ENCODE measurements around the gene DHX16.

Gene DHX16

GRCh38 chr6:30691208-30691847, 18.5 kb upstream of the DHX16 start:
- DNase-seq, result no peak

DNA sequence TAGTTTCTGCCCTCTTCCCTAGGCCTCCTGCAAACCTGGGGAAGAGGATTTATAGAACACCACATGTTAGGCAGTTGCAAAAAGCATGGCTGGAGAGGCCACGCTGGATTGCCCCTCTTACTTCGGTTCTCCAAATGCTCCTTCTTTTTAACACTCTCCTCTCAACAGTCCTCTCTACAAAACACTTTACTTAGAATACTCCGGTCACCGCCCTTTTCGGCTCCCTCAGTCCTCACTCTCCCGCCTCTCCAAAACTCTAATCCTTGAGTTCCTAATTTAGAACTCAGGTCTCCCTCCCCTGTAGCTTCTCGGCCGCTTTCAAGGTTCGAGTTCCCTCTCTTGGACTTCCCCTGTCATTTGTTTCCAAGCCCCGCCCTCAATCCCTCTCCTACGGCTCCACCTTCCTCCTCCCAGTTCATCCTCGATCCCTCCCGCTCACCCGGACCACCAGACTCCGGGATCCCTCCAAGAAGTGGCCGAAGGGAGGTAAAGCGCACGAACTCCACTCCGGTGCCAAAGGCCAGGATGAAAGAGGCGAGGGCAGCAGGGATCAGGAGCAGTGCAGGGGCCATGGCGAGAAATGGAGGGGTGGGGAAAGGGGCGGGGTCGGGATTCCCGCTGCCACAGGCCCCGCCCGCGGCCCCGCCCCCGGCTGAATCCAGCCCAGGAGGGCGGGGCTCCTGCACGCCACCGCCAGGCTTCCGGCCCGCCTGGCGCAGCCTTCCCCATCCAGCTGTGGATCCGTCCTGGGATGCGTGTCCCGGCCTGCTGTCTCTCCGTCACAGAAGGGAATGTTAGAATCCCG, 17.8 kb upstream of the DHX16 start, which contains the start of gene NRM:
NRM (minus strand) TSS at position 582 of the 805 bp plus-strand sequence; CDS start at position 572, 10 bp downstream.
- peak; percentile 86 for DNase-seq

DNA sequence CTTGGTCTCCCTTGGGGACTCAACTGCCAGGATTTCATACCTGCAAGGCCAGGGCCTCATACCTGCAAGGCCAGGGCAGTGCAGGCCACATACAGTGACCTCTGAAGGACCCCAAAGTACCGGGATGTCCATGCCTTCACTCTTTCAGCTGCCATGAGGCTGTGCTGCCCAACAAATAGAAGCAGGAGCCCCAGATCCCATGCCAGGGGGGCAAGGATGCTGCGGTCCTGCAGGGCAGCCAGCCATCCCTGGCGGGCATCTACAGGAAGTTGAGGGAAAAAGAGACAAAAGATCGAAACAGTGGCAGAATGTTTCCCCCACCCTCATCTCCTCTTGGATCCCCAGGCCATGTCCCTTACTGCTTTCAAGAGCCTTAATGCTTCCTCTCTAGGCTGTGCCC, 17.2 kb upstream of the DHX16 start:
- DNase-seq, result no peak

DNA sequence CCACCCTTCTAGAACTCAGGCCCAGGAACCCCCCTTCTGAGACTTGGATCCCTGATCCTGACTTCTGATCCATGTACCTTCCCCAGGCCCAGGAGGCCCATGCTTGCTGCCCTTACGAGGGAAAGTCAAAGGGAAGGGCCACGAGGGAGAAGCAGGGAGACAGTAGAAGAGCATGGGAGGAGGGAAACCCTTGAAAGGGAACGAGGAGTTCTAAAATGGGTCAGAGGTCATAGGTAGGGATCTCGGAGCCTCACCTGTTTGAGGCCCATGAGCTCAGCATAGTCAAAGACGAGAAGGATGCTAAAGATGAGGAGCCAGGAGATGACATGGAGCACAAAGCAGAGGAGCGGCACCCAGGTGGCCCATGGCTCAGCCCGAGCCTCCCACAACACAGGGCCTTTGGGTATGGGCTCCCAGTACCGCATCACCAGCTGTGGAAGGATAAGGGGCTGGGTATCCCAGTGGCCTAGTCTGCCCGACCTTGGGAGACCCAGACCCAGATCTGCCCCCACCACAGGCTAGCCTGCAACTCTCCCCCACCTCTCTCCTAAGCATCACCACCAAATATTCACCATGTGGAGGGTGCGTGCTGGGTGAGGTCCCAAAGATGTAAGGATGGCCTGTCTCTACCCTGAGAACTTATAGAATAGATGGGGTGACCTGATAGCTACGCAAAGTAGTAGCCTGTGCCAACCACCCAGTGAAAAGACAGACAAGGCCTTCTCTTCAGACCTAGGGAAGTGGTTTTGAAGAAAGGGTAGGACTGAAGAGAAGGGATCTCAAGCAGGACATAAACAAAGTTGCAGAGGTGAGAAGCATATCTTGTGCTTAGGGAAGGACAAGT, 16.4 kb upstream of the DHX16 start:
- no peak for DNase-seq

DNA sequence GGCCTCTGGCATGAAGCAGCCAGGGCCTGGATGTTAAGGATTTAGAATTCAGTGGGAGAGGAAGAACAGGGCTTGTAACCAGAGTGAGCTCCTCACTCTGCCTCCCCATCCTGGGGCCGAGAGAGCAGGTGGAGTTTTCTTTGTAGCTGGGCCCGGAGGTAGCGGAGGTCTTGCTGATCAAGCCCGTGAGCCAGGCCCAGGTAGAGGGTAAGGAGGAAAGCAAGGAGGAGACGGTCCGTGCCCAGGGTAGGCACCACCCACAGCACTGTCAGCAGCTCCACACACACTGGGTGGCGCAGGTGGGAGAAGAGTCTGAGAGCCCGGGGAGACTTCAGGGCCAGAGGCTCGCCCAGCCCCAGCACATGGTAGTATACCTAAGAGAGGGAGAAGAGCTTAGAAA, 15.8 kb upstream of the DHX16 start:
- DNase-seq, result peak; percentile 15

DNA sequence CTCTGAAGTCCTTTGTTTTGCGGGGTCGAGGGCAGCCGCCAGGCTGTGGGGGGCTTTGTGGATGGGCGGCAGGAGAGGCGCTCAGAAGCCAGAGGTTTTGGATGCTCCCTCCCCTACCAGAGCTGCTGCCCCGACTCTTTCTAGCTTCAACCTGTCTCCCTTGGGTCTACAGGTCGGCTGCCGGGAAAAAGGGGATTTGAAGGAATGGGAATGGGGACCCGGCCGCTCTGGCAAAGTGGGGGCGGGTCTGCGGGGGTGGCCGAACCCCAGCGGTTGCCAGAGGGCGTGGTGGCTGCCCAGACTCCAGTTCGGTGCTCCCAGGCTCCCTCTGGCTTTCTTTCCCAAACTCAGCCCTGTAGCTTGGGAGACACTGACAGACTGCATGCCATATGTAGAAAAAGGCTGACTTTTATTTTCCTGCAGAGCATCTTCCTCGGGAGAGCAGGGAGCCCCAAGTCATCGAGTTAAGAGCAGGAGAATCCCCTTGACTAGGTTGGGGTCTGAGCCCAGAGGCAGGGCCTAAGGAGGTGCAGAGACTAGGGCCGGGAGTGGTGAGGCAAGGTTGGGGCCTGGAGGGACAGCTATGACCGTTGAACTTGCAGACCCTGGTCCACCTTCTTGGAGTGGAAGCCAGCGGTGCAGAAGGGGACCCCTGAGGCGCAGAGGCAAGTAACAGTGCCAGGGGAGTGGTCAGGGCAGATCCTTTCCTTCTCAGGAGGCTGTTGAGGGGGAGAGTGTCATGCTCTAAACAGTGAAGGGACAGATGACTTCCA, 15.0 kb upstream of the DHX16 start:
- DNase-seq, result no peak

DNA sequence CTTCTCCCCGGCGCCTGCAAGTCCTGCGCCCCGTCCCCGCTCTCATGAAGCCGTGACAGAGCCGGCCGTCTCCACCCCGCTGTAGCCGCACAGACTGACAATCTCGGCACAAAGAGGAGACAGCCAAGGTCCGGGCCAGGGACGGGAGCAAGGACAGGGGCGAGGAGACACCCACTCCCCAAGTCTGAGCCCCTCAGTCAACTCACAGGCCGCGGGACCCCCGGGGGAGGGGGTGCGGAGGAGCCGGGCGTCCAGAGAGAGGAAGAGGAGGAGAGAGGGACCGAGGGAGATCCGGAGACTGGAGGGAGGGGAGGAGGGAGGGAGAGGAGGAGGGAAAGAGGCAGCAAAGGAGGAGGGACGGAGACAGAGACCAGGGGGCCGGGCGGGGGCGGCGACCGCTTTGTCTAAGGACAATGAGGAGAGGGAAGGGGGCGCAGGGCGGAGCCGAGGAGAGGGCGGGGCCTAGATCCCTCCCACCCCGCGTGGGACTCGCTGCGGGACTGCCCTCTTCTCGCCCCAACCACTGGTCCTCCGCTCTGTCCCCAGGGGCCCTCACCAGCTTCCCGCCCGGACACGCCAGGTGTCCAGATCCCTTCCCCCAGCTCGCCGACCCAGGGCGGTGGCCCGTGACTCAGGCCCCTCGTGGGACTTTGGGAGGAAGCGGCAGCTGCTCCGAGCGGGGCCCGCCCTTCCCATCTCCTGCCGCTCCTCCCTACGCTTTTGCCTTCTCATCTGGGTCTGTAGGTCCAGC, 14.3 kb upstream of the DHX16 start:
- peak; percentile 89 for DNase-seq

- peak; percentile 84 for DNase-seq
Measured at GRCh38 chr6:30686009-30686907, 13.5 kb upstream of the DHX16 start, which contains the start of gene PPP1R18. Gene PPP1R18, minus strand, starts transcription at chr6:30686645. Its CDS starts 627 bp downstream, at chr6:30686018.

DNA sequence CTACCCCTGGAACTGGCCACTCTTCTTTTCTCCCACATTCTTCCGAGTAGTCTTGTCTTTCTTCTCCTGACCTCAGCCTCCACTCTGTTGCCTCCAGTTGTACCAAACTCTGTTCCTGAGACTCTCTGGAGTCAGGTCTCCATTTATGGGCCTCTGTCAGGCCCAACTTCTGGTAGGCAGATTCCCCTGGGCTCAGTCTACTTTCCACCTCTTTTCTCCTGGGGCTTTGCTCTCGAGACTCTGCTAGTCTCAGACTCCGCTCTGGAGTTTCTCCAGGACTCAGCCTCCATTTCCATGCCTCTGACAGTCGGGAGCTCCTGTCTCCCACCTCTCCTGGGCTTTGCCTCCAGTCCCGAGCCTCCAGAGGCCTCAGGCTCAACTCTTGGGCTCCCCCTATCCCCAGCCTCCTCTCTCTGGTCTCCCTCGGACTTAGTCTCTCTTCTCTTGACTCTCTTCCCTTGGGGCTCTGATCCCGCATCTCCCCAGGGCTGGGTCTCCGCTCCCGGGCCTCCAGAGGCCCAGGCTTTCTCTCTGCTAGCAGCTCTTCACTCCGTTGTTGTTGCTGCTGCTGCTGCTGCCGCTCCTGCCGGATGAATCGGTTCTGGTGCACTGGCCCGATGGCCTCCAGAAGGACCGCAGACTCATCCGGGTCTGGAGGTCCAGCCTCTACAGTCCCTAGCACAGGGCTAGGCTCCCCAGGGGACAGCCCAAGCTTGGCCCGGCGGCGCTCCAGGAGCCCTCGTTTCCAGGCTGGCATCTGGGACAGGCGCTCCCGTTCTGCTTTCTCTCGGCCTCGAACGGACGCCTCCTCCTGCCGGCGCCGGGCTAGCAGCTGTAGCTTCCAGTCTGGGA, 12.6 kb upstream of the DHX16 start:
- DNase-seq, result peak; percentile 54

DNA sequence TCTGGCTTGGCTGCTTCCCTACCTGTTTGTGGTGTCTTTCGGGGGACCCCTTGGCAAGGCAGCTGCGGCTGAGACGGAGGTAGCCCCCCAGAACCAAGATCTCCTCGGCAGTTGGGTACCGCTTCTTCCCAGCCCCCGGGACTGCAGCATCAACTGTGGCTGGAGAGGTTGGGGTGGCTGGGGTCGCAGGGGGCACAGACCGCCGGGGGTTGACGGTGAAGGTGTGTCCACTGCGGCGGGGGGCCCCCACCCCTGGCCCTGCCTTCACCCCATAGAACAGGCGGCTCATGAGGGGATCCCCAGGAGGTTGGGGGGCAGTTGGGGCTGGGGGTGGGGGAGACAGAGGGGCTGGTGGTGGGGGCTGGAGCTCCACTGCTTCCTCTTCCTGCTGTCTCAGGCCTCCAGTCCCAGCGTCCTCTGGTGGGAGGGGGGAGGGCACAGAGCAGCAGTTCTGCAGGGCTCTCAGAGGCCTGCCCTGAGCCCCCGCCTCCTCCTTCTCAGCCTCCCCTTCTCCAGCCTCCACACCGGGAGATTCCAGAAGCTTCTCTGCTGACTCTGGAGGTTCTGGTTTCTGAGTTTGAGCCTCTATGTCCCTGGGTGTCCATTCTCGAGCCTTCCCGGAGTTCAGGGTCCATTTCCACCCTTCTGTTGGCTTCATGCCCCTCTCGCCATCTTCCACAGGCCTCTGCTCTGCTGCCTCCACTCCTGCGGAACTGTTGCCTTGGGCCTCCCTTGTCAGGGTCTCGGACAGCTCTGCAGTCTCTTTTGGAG, 11.8 kb upstream of the DHX16 start:
- DNase-seq, result peak; percentile 81

DNA sequence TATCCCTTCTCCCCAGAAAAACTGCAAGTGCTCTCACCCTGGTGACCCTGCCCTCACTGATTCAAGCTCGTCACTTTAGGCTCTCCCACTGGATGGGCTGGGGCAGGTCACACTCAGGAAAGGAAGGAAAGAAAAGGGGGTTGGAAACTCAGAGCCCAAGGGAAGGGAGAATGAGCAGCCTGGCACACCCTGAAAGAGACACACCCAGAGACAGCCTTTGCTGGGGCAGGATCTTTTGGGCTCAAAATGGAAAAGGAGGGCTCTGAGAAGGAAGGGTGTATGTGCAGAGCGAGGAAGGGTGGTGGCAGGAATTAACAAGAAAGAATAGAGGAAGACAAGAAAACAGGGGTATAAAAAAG, 11.2 kb upstream of the DHX16 start:
- peak; percentile 14 for DNase-seq

- peak; percentile 19 for DNase-seq
Measured at GRCh38 chr6:30683183-30683979, 10.6 kb upstream of the DHX16 start.

DNA sequence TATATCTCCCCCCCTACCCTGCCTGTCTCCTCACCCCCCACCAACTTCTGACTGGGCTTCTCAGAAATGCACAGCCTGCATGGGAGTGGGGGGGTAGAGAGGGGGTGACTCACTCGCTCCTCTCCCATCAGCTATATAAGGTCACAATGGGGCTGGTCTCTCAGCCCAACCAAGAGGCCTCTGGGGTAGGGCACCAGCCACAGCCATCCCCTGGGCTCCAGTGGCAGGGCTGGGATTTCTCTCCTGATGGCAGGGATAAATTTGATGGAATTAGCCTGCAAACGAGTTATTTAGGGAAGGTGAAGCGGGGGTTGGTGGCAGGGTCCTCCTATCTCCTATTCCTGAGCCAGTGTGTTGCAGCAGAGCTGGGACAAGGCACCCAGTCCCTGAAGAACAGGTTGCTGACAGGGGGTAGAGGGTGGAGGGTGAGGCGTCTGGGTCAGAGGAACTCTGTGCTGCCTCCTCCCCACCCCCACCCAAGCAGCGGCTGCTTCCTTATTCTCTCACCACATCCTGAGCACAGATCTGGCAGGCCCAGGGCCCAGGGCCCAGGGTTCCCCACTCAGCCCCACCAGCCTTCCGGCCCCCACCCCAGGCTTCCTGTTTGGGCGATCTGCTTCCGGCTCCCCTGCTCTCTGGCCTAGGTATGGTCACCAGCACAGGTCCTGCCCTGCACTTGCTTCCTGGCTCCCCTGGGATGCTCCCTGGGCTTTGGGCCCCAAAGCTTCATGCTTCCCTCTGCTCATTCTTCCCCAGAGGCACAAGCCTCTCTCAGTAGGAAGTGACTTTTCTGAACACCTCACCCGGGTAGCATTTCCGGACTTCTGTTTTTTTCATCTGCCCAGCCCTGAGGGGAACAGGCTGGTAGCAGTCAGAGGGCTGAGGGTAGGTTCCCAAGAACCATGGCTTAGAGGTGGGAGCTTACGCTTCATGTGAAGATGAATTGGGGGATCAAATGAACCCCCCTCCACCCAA, 9.6 kb upstream of the DHX16 start:
- DNase-seq, result peak; percentile 95

- DNase-seq, result no peak
Measured at GRCh38 chr6:30681766-30682142, 8.9 kb upstream of the DHX16 start.

DNA sequence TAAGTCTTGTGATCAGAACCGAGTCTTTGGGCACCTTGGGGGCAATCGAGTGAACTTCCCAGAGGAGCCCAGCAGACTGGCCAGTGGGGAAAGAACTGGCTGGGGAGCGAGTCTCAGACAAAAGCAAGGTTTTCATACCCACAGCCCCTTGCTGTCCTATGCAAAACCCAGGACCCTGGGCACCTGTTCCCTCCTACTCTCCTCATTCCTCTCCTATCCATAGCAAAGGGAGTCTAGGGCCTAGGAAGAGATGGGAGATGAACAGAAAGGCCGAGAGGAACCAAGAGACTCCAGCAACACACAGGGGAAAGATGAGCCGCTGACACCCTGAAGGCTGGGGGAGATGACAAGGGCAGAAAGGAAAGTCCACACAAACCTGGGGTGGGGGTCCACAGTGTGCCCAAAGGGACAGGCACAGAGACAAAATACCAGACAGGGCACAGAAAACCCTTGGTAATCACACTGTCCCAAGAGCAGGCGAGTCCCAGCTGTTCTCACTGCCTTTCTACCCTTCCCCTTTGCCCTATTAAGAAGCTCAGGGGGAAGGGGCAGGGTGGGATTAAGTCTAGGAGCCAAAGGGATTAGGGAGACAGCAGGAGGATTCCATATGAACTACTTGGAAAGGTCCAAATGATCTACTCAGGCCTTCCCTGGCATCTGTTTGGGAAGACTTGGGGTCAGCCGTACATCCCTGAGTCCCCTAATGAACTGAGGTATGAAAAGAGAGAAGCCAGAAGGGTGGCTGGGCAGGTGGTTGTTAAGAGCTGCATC, 7.1 kb upstream of the DHX16 start:
- peak; percentile 12 for DNase-seq
